CD4-positive, CD25-positive, alpha-beta regulatory T cell (primary cell): ENCODE measurements around the gene KIF26B. TPM values are rescaled to one million over a fixed set of nuclear protein-coding genes. Genes with fewer than 3 reads are reported as not detected.

ENCODE experiments used
- ATAC-seq, 2 donors: fragments of 150-1000 bp; cut with Tn5 transposase; one replicate each; pipeline ENCODE4 v1.10.0; 2021; ENCODE audit warnings: low read depth in 2 of 2, moderate number of reproducible peaks in 2 of 2, moderate library complexity in 1 of 2
- DNase-seq, 3 donors: peaks; one replicate each; pipeline versions ENCODE4 v3.0.0 to v3.0.0-alpha.2; 2012 to 2022; ENCODE audit warnings: mixed read lengths in 1 of 3
- H3K27ac ChIP-seq: one replicate; pipeline ENCODE4 v1.7.0; 2013; ENCODE audit warnings: mild to moderate bottlenecking, low read length; ENCODE audit not compliant: insufficient read depth, poor library complexity, severe bottlenecking
- H3K27me3 ChIP-seq: one replicate; pipeline ENCODE4 v1.7.0; 2013; ENCODE audit warnings: low read length; ENCODE audit not compliant: control insufficient read depth, insufficient read depth
- H3K36me3 ChIP-seq: one replicate; pipeline ENCODE4 v1.7.0; 2013; ENCODE audit warnings: mild to moderate bottlenecking, low read length, moderate library complexity; ENCODE audit not compliant: control insufficient read depth, insufficient read depth
- H3K4me1 ChIP-seq: 2 replicates; pipeline ENCODE4 v1.7.0; 2013; ENCODE audit warnings: mild to moderate bottlenecking, low read length; ENCODE audit not compliant: insufficient read depth, control insufficient read depth, poor library complexity, severe bottlenecking
- H3K4me3 ChIP-seq: one replicate; pipeline ENCODE4 v1.7.0; 2013; ENCODE audit warnings: low read depth, mild to moderate bottlenecking, low read length, moderate library complexity
- H3K9me3 ChIP-seq, 2 experiments: 1 replicate in 1 of 2; 2 replicates in 1 of 2; pipeline ENCODE4 v1.7.0; 2013; ENCODE audit warnings: low read length in 2 of 2, mild to moderate bottlenecking in 1 of 2, moderate library complexity in 1 of 2; ENCODE audit not compliant: control insufficient read depth in 2 of 2
- H3K27ac Mint-ChIP-seq, 3 donors: one replicate each; pipeline ENCODE4 v1.8.0; 2020 to 2022; ENCODE audit warnings: mild to moderate bottlenecking in 3 of 3, mixed read lengths in 3 of 3, moderate library complexity in 2 of 3
- H3K27me3 Mint-ChIP-seq: one replicate; pipeline ENCODE4 v1.8.0; 2022; ENCODE audit warnings: mild to moderate bottlenecking, mixed read lengths
- H3K36me3 Mint-ChIP-seq: one replicate; pipeline ENCODE4 v1.8.0; 2020; ENCODE audit warnings: mixed read lengths
- H3K4me1 Mint-ChIP-seq, 4 donors: one replicate each; pipeline ENCODE4 v1.8.0; 2020 to 2022; ENCODE audit warnings: mixed read lengths in 4 of 4, mild to moderate bottlenecking in 1 of 4
- H3K4me3 Mint-ChIP-seq, 4 donors: one replicate each; pipeline ENCODE4 v1.8.0; 2020 to 2022; ENCODE audit warnings: mild to moderate bottlenecking in 4 of 4, mixed read lengths in 4 of 4, moderate library complexity in 3 of 4
- H3K9me3 Mint-ChIP-seq, 7 donors: one replicate each; pipeline ENCODE4 v1.8.0; 2020 to 2022; ENCODE audit warnings: mixed read lengths in 7 of 7, mild to moderate bottlenecking in 3 of 7, moderate library complexity in 2 of 7
- polyA plus RNA-seq, 4 donors: library from polyadenylated mRNA; unstranded; fragments of 300-500 nt; fragmentation: Illumina TruSeq; gene quantifications; one replicate each; pipeline ENCODE4 v1.2.3, GENCODE V29; 2021
- total RNA-seq: library from RNA; stranded (reverse); gene quantifications from one replicate; pipeline ENCODE4 v1.2.3, GENCODE V29; 2022

KIF26B gene
- total and polyA plus RNA-seq, 5 donors from 2014 or later, result not detected

GRCh38 chr1:245599371-245600174 lies 444.8 kb downstream of the KIF26B start:
- H3K4me1 ChIP-seq, result no peaks in the 10 kb centered on the region
- DNase-seq (no peak), ATAC-seq (no peak)
- no peaks in the 10 kb centered on the region for H3K4me1 Mint-ChIP-seq
- no peaks in the 10 kb centered on the region for H3K36me3 ChIP-seq
- H3K27me3 Mint-ChIP-seq, result no peaks in the 10 kb centered on the region
- no peaks in the 10 kb centered on the region for H3K36me3 Mint-ChIP-seq
- H3K4me3 Mint-ChIP-seq, result no peak overlapping the region
- H3K4me3 ChIP-seq, result no peak overlapping the region
- H3K27ac Mint-ChIP-seq, result no peak overlapping the region
- no peak overlapping the region for H3K27ac ChIP-seq
- H3K9me3 Mint-ChIP-seq, result peaks cover 0 to 2% (median 0%) of the 10 kb centered on the region in 7 donors
- H3K9me3 ChIP-seq, result no peaks in the 10 kb centered on the region
- H3K27me3 ChIP-seq, result no peaks in the 10 kb centered on the region

GRCh38 chr1:245600658-245601057 lies 445.9 kb downstream of the KIF26B start:
- peaks cover 0 to 2% (median 0%) of the 10 kb centered on the region in 7 donors for H3K9me3 Mint-ChIP-seq
- H3K36me3 Mint-ChIP-seq, result no peaks in the 10 kb centered on the region
- Histone ChIP-seq H3K4me1 (no peaks in the 10 kb centered on the region), H3K27me3 (no peaks in the 10 kb centered on the region), H3K36me3 (no peaks in the 10 kb centered on the region), H3K27ac (no peak overlapping the region), H3K4me3 (no peak overlapping the region), H3K9me3 (no peaks in the 10 kb centered on the region)
- no peaks in the 10 kb centered on the region for H3K4me1 Mint-ChIP-seq
- ATAC-seq (no peak), DNase-seq (no peak)
- no peak overlapping the region for H3K4me3 Mint-ChIP-seq
- H3K27ac Mint-ChIP-seq, result no peak overlapping the region
- no peaks in the 10 kb centered on the region for H3K27me3 Mint-ChIP-seq

- DNase-seq, result no peak
- Mint-ChIP-seq H3K27me3 (peaks cover 4% of the 10 kb centered on the region), H3K9me3 (no peaks in the 10 kb centered on the region), H3K4me3 (no peak overlapping the region), H3K36me3 (no peaks in the 10 kb centered on the region), H3K27ac (no peak overlapping the region), H3K4me1 (no peaks in the 10 kb centered on the region)
- Histone ChIP-seq H3K4me1 (no peaks in the 10 kb centered on the region), H3K27me3 (no peaks in the 10 kb centered on the region), H3K27ac (no peak overlapping the region), H3K36me3 (no peaks in the 10 kb centered on the region), H3K4me3 (no peak overlapping the region), H3K9me3 (no peaks in the 10 kb centered on the region)
- ATAC-seq, result no peak
These were observed 448.6 kb downstream of the KIF26B start for GRCh38 chr1:245603311-245603865.

GRCh38 chr1:245604979-245605378 lies 450.2 kb downstream of the KIF26B start:
- no peak for ATAC-seq
- peaks cover 5% of the 10 kb centered on the region for H3K27me3 Mint-ChIP-seq
- no peaks in the 10 kb centered on the region for H3K36me3 Mint-ChIP-seq
- DNase-seq, result no peak
- no peak overlapping the region for H3K4me3 Mint-ChIP-seq
- Histone ChIP-seq H3K27ac (no peak overlapping the region), H3K4me1 (no peaks in the 10 kb centered on the region), H3K36me3 (no peaks in the 10 kb centered on the region), H3K9me3 (no peaks in the 10 kb centered on the region), H3K4me3 (no peak overlapping the region), H3K27me3 (no peaks in the 10 kb centered on the region)
- H3K4me1 Mint-ChIP-seq, result no peaks in the 10 kb centered on the region
- H3K27ac Mint-ChIP-seq, result no peak overlapping the region
- no peaks in the 10 kb centered on the region for H3K9me3 Mint-ChIP-seq

- Histone ChIP-seq H3K4me3 (no peak overlapping the region), H3K36me3 (no peaks in the 10 kb centered on the region), H3K27me3 (no peaks in the 10 kb centered on the region), H3K27ac (no peak overlapping the region), H3K4me1 (no peaks in the 10 kb centered on the region), H3K9me3 (no peaks in the 10 kb centered on the region)
- no peak for DNase-seq
- Mint-ChIP-seq H3K27ac (no peak overlapping the region), H3K27me3 (peaks cover 5% of the 10 kb centered on the region), H3K4me1 (no peaks in the 10 kb centered on the region), H3K4me3 (no peak overlapping the region), H3K36me3 (no peaks in the 10 kb centered on the region), H3K9me3 (no peaks in the 10 kb centered on the region)
- ATAC-seq, result no peak
These were observed 450.8 kb downstream of the KIF26B start for GRCh38 chr1:245605480-245606156.

- Histone ChIP-seq H3K27ac (no peak overlapping the region), H3K27me3 (no peaks in the 10 kb centered on the region), H3K36me3 (no peaks in the 10 kb centered on the region), H3K4me3 (no peak overlapping the region), H3K4me1 (no peaks in the 10 kb centered on the region), H3K9me3 (no peaks in the 10 kb centered on the region)
- Mint-ChIP-seq H3K36me3 (no peaks in the 10 kb centered on the region), H3K9me3 (no peaks in the 10 kb centered on the region), H3K4me3 (no peak overlapping the region), H3K27ac (no peak overlapping the region), H3K27me3 (peaks cover 5% of the 10 kb centered on the region), H3K4me1 (no peaks in the 10 kb centered on the region)
- DNase-seq (no peak), ATAC-seq (no peak)
These were observed 451.5 kb downstream of the KIF26B start for GRCh38 chr1:245606157-245606725.

GRCh38 chr1:245608271-245608670 lies 453.5 kb downstream of the KIF26B start:
- no peak overlapping the region for H3K4me3 Mint-ChIP-seq
- H3K9me3 Mint-ChIP-seq, result no peaks in the 10 kb centered on the region
- DNase-seq (no peak), ATAC-seq (no peak)
- no peaks in the 10 kb centered on the region for H3K36me3 ChIP-seq
- peak overlapping the region in 1 of 3 donors; percentile 60 for H3K27ac Mint-ChIP-seq
- H3K27me3 ChIP-seq, result no peaks in the 10 kb centered on the region
- H3K9me3 ChIP-seq, result no peaks in the 10 kb centered on the region
- no peaks in the 10 kb centered on the region for H3K4me1 ChIP-seq
- no peak overlapping the region for H3K27ac ChIP-seq
- H3K4me1 Mint-ChIP-seq, result no peaks in the 10 kb centered on the region
- peaks cover 5% of the 10 kb centered on the region for H3K27me3 Mint-ChIP-seq
- H3K4me3 ChIP-seq, result no peak overlapping the region
- no peaks in the 10 kb centered on the region for H3K36me3 Mint-ChIP-seq
